ENCODE measurements around the gene NUP133. TPM values are rescaled to one million over a fixed set of nuclear protein-coding genes. Genes with fewer than 3 reads are reported as not detected.

NUP133 gene
- total and polyA plus RNA-seq, 2 experiments from 2014 or later: 29.5 to 65.4 TPM

DNA sequence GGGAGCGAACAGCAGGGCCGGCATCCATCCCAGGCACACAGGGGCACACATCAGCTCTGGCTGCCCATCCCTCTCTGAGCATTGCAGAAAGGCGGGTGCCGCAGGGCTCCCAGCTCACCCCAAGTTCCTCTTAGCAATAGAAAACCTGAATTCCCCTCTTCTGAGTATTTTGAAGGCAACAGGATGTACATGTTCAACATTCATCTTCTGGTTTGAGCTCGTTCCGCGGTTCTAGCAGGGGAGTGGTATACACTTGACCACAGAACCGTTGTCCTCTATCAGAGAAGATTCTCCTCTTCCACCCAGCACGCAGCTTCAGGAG lies 97.8 kb downstream of the NUP133 start (continued):
- TF ChIP-seq, protein P1, sequence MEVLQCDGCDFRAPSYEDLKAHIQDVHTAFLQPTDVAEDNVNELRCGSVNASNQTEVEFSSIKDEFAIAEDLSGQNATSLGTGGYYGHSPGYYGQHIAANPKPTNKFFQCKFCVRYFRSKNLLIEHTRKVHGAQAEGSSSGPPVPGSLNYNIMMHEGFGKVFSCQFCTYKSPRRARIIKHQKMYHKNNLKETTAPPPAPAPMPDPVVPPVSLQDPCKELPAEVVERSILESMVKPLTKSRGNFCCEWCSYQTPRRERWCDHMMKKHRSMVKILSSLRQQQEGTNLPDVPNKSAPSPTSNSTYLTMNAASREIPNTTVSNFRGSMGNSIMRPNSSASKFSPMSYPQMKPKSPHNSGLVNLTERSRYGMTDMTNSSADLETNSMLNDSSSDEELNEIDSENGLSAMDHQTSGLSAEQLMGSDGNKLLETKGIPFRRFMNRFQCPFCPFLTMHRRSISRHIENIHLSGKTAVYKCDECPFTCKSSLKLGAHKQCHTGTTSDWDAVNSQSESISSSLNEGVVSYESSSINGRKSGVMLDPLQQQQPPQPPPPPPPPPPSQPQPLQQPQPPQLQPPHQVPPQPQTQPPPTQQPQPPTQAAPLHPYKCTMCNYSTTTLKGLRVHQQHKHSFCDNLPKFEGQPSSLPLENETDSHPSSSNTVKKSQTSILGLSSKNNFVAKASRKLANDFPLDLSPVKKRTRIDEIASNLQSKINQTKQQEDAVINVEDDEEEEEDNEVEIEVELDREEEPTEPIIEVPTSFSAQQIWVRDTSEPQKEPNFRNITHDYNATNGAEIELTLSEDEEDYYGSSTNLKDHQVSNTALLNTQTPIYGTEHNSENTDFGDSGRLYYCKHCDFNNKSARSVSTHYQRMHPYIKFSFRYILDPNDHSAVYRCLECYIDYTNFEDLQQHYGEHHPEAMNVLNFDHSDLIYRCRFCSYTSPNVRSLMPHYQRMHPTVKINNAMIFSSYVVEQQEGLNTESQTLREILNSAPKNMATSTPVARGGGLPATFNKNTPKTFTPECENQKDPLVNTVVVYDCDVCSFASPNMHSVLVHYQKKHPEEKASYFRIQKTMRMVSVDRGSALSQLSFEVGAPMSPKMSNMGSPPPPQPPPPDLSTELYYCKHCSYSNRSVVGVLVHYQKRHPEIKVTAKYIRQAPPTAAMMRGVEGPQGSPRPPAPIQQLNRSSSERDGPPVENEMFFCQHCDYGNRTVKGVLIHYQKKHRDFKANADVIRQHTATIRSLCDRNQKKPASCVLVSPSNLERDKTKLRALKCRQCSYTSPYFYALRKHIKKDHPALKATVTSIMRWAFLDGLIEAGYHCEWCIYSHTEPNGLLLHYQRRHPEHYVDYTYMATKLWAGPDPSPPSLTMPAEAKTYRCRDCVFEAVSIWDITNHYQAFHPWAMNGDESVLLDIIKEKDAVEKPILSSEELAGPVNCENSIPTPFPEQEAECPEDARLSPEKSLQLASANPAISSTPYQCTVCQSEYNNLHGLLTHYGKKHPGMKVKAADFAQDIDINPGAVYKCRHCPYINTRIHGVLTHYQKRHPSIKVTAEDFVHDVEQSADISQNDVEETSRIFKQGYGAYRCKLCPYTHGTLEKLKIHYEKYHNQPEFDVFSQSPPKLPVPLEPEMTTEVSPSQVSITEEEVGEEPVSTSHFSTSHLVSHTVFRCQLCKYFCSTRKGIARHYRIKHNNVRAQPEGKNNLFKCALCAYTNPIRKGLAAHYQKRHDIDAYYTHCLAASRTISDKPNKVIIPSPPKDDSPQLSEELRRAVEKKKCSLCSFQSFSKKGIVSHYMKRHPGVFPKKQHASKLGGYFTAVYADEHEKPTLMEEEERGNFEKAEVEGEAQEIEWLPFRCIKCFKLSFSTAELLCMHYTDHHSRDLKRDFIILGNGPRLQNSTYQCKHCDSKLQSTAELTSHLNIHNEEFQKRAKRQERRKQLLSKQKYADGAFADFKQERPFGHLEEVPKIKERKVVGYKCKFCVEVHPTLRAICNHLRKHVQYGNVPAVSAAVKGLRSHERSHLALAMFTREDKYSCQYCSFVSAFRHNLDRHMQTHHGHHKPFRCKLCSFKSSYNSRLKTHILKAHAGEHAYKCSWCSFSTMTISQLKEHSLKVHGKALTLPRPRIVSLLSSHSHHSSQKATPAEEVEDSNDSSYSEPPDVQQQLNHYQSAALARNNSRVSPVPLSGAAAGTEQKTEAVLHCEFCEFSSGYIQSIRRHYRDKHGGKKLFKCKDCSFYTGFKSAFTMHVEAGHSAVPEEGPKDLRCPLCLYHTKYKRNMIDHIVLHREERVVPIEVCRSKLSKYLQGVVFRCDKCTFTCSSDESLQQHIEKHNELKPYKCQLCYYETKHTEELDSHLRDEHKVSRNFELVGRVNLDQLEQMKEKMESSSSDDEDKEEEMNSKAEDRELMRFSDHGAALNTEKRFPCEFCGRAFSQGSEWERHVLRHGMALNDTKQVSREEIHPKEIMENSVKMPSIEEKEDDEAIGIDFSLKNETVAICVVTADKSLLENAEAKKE (CRISPR knock-in tag; IDR thresholded peaks at IDR 0.05): no peak
- TF ChIP-seq EZH2phosphoT487 (IDR thresholded peaks at IDR 0.05; ENCODE audit: unreplicated experiment) (no peak), STAT1 (IDR thresholded peaks at IDR 0.05; ENCODE audit: unreplicated experiment) (no peak)

DNA sequence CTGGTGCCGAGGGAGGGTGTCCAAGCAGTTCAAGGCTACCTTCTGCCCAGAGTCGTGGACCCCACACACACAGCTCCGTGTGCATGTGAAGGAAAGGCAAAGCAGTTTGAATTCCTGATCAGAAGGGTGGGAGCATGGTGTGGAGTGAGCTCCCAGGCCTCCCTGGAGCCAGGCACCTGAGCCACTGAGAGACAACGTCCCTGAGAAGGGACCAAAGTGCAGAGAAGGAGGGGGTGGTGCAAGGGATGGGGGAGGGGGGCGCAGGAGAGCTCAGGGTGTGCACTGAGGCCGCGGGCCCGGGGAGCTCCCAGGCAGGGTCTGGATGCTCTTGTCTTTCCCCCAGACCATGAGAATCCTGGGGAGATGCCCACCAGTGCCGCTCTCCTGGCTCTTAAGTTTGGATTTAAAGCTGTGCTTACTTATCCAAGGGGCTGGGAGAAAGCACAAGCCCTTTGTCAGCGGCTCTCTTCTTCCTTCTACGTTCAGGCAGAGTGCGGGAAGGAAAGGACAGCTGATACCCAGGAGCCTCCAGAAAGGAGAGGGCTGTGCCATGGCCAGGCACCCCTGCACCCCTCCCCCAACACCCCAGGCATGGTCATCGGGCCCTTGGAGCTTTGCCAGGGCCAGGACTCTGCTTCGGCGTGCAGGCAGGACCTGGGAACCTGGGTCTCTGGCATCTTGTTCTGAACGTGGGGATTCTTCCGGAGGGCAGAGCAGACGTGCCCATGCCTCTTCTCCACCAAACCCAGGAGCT lies 98.3 kb downstream of the NUP133 start:
- H3K4me3 Mint-ChIP-seq: 0 out of 3 replicates have a peak overlapping the region, but pooled peaks have one; percentile 40
- ATAC-seq (peak; percentile 5; the same call in 2 of the 3 replicates), DNase-seq (ENCODE audit: low spot score) (peak; percentile 20)
- no peaks in the 10 kb centered on the region for H3K9me2 ChIP-seq (ENCODE audit: insufficient read depth)
- H3K79me2 ChIP-seq (replicated peaks; ENCODE audit: insufficient read depth): no peaks in the 10 kb centered on the region
- 0 out of 2 replicates have a peak, but pooled peaks cover 4% of the 10 kb centered on the region for H4K20me1 ChIP-seq (replicated peaks; ENCODE audit: insufficient read depth)
- no peaks in the 10 kb centered on the region for H3K36me3 ChIP-seq (ENCODE audit: insufficient read depth)
- H3K4me2 ChIP-seq: peak overlapping the region; percentile 73; the same call in 1 of the 2 replicates
- peaks cover 7% of the 10 kb centered on the region for H3F3A ChIP-seq (replicated peaks; ENCODE audit: low read depth)
- TF ChIP-seq EZH2phosphoT487 (IDR thresholded peaks at IDR 0.05; ENCODE audit: unreplicated experiment): no peak
- H3K27me3 ChIP-seq (ENCODE audit: insufficient read depth): peaks cover 67% of the 10 kb centered on the region
- no peak overlapping the region for H3K27ac ChIP-seq (ENCODE audit: low read depth)
- no peak overlapping the region for H3K4me3 ChIP-seq
- H3K4me1 Mint-ChIP-seq: peaks cover 41% of the 10 kb centered on the region
- no peaks in the 10 kb centered on the region for H3K36me3 Mint-ChIP-seq (ENCODE audit: low read depth)
- peaks cover 52% of the 10 kb centered on the region for H3K4me1 ChIP-seq (ENCODE audit: insufficient read depth)
- H3K9me3 Mint-ChIP-seq: no peaks in the 10 kb centered on the region
- H3K27ac Mint-ChIP-seq: no peak overlapping the region
- peaks cover 73% of the 10 kb centered on the region for H3K27me3 Mint-ChIP-seq (ENCODE audit: insufficient read depth, low read depth, poor library complexity)
- H2AFZ ChIP-seq: 0 out of 2 replicates have a peak overlapping the region, but pooled peaks have one; percentile 59
